Astrocyte of the cerebellum (primary cell): Measurements from ENCODE around the gene ISLR2.
A peak's percentile ranks its signal among the peaks of the same experiment; 100 is the strongest.
"Not testable (repeated sequence)": the region's sequence is repeated elsewhere in the genome, so short reads cannot be mapped to it uniquely, and the experiment has no call there.

Experiments used
- DNase-seq: peaks from one replicate; pipeline ENCODE4 v3.0.0-alpha.2; 2011; ENCODE audit warnings: low read depth
- H3K4me3 ChIP-seq: 2 replicates; pipeline ENCODE4 v1.5.1; 2011; ENCODE audit warnings: mild to moderate bottlenecking, low read depth, low read length, moderate library complexity
- CTCF ChIP-seq: IDR thresholded peaks from 2 replicates; pipeline ENCODE4 v1.5.1; 2012; ENCODE audit warnings: low read length, low read depth, moderate library complexity, mild to moderate bottlenecking; ENCODE audit errors: missing control alignments
- in situ Hi-C: cut with HindIII; loops from 2 replicates; pipeline ENCODE4 v1.10.0; 2017; ENCODE audit warnings: low sequenced_read_pairs

ISLR2 gene

GRCh38 chr15:74130155-74130848 lies at the start of gene ISLR2:
TSS of gene ISLR2 (plus strand) at chr15:74130586. CDS start at chr15:74132755, 2,169 bp downstream.
- H3K4me3 ChIP-seq: no peak within 1 kb of the TSS
- in situ Hi-C loops: no loop called here
- no peak for TF ChIP-seq CTCF
- DNase-seq: no peak

- in situ Hi-C loops, DNase-seq, H3K4me3 ChIP-seq: not testable (repeated sequence)
These were observed 47.9 kb upstream of the ISLR2 start, which contains the start of gene GOLGA6A for GRCh38 chr15:74082450-74082849. TSS of gene GOLGA6A (minus strand) at chr15:74082550. CDS start at chr15:74082509, 41 bp downstream.

GRCh38 chr15:74094567-74094966 lies 35.8 kb upstream of the ISLR2 start:
- H3K4me3 ChIP-seq, in situ Hi-C loops, DNase-seq: not testable (repeated sequence)

GRCh38 chr15:74095610-74096009 lies 34.8 kb upstream of the ISLR2 start:
- DNase-seq, in situ Hi-C loops, H3K4me3 ChIP-seq: not testable (repeated sequence)

- H3K4me3 ChIP-seq, in situ Hi-C loops, DNase-seq: not testable (repeated sequence)
These were observed 33.5 kb upstream of the ISLR2 start for GRCh38 chr15:74096753-74097474.

- in situ Hi-C loops: not testable (repeated sequence)
- peak; percentile 74 for DNase-seq
These were observed 30.2 kb upstream of the ISLR2 start for GRCh38 chr15:74099963-74100733.

GRCh38 chr15:74108111-74108510 lies 22.3 kb upstream of the ISLR2 start:
- DNase-seq: no peak
- no peak overlapping the region for H3K4me3 ChIP-seq
- TF ChIP-seq CTCF: no peak
- in situ Hi-C loops: no loop called here

More at GRCh38 chr15:74099963-74100733, 30.2 kb upstream of the ISLR2 start:
- H3K4me3 ChIP-seq: peak overlapping the region; percentile 39

GRCh38 chr15:74108611-74109010 lies 21.8 kb upstream of the ISLR2 start:
- in situ Hi-C loops, H3K4me3 ChIP-seq, DNase-seq: not testable (repeated sequence)

GRCh38 chr15:74109713-74110112 lies 20.7 kb upstream of the ISLR2 start:
- no peak overlapping the region for H3K4me3 ChIP-seq
- DNase-seq: no peak
- TF ChIP-seq CTCF: no peak
- in situ Hi-C loops: no loop called here
